22Rv1 (cell line): Measurements from ENCODE around the gene ZCCHC17.

Experiments
- ZFX ChIP-seq: fragments of 450-650 bp; IDR thresholded peaks from 2 replicates; pipeline ENCODE4 v1.6.1; 2017; ENCODE audit warnings: antibody characterized with exemption, borderline replicate concordance
- TF ChIP-seq, protein P1 (sequence below): fragments of 450-650 bp; IDR thresholded peaks from 2 replicates; pipeline ENCODE4 v1.5.1; 2017; ENCODE audit warnings: mild to moderate bottlenecking

GRCh38 chr1:31368611-31369107 lies 71.8 kb downstream of the ZCCHC17 start:
- TF ChIP-seq, protein P1, sequence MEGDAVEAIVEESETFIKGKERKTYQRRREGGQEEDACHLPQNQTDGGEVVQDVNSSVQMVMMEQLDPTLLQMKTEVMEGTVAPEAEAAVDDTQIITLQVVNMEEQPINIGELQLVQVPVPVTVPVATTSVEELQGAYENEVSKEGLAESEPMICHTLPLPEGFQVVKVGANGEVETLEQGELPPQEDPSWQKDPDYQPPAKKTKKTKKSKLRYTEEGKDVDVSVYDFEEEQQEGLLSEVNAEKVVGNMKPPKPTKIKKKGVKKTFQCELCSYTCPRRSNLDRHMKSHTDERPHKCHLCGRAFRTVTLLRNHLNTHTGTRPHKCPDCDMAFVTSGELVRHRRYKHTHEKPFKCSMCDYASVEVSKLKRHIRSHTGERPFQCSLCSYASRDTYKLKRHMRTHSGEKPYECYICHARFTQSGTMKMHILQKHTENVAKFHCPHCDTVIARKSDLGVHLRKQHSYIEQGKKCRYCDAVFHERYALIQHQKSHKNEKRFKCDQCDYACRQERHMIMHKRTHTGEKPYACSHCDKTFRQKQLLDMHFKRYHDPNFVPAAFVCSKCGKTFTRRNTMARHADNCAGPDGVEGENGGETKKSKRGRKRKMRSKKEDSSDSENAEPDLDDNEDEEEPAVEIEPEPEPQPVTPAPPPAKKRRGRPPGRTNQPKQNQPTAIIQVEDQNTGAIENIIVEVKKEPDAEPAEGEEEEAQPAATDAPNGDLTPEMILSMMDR = no peak
- TF ChIP-seq ZFX = no peak
